Pancreas (tissue), 10 donors: ENCODE data around the gene PDGFRB. TPM values are rescaled to one million over a fixed set of nuclear protein-coding genes. Genes with fewer than 3 reads are reported as not detected.

ENCODE experiments used
- ATAC-seq, 4 donors: fragments of 200-7000 bp; cut with Tn5 transposase; one replicate each; pipeline versions ENCODE4 v1.8.0 to v1.9.1; 2020; ENCODE audit warnings: mild to moderate bottlenecking in 4 of 4, moderate library complexity in 4 of 4
- DNase-seq, 6 donors: peaks; one replicate each; pipeline ENCODE4 v3.0.0-alpha.2; 2020
- FAIRE-seq: peaks from 2 replicates; lab custom pipeline; 2012; peaks lifted over from hg19 to GRCh38; lab: Jason Lieb, UNC
- H3K27ac ChIP-seq, 4 donors: fragments of 200-600 bp; sonication (generic); 1 replicate in 3 of 4; 2 replicates in 1 of 4; pipeline versions ENCODE4 v1.5.0 to v1.8.0; 2020
- H3K27me3 ChIP-seq, 4 donors: fragments of 200-600 bp; one replicate each; pipeline ENCODE4 v1.8.0; 2021
- H3K36me3 ChIP-seq, 3 donors: fragments of 200-600 bp; sonication (generic) in 1 of 3; one replicate each; pipeline versions ENCODE4 v1.5.0 to v1.8.0; 2020 to 2021
- H3K4me1 ChIP-seq, 3 donors: fragments of 200-600 bp; one replicate each; pipeline ENCODE4 v1.8.0; 2021
- H3K4me3 ChIP-seq, 4 donors: fragments of 200-600 bp; sonication (generic) in 2 of 4; one replicate each; pipeline versions ENCODE4 v1.5.0 to v1.8.0; 2020 to 2021
- H3K9me3 ChIP-seq, 4 donors: fragments of 200-600 bp; one replicate each; pipeline ENCODE4 v1.8.0; 2021
- WGBS, 2 donors: extraction: QIAGEN DNeasy Blood & Tissue Kit; methylation state at CpG; one replicate each; pipeline ENCODE4 v1.1.7; 2013; 5-methylcytosine and 5-hydroxymethylcytosine counted together
- intact Hi-C, 3 donors: fragments of 100-400 bp; cut with DNase I; formaldehyde crosslinking; loops; one replicate each; pipeline versions ENCODE4 v1.11.1 to v1.14.2; 2022
- polyA plus RNA-seq, 2 donors: library from polyadenylated mRNA; stranded (reverse); fragments of 200-250 nt; gene quantifications; one replicate each; pipeline ENCODE4 v1.2.3, GENCODE V29; 2013
- total RNA-seq, 6 donors: library from RNA; stranded (reverse); fragmentation: NEBNext Ultra II Directional in 4 of 6; extraction: Animal tissue kit (Norgen Biotek cat#: 25700) in 4 of 6; gene quantifications; one replicate each; pipeline versions ENCODE4 v1.2.1 to v1.2.4, GENCODE V29; 2021 to 2023
- TF ChIP-seq, protein P1 (sequence below), 4 donors: fragments of 200-600 bp; sonication (generic) in 3 of 4; IDR thresholded peaks; one replicate each; pipeline versions ENCODE4 v1.5.0 to v1.8.0; 2021; ENCODE audit warnings: antibody characterized with exemption in 4 of 4
- donor health status: healthy with polysubstance abuse.
- donor health status: DM: no; HTN: no; CAD: no; lungs with moderate emphysema.
- donor health status: DM: no; HTN: no; CAD: no.
- donor health status: control.
- donor health status: control.
- donor health status: Bipolar disorder and iron deficiency.
- donor health status: DM: yes; HTN: yes; CAD: no.
- donor health status: DM: no; HTN: no; CAD: no.
- donor health status: DM: no; HTN: no; CAD: no.
- donor health status: DM: yes; HTN: yes; CAD: no.

Gene PDGFRB
- total and polyA plus RNA-seq, 8 donors, result 7.2 to 48.6 (median 14.5) TPM

DNA sequence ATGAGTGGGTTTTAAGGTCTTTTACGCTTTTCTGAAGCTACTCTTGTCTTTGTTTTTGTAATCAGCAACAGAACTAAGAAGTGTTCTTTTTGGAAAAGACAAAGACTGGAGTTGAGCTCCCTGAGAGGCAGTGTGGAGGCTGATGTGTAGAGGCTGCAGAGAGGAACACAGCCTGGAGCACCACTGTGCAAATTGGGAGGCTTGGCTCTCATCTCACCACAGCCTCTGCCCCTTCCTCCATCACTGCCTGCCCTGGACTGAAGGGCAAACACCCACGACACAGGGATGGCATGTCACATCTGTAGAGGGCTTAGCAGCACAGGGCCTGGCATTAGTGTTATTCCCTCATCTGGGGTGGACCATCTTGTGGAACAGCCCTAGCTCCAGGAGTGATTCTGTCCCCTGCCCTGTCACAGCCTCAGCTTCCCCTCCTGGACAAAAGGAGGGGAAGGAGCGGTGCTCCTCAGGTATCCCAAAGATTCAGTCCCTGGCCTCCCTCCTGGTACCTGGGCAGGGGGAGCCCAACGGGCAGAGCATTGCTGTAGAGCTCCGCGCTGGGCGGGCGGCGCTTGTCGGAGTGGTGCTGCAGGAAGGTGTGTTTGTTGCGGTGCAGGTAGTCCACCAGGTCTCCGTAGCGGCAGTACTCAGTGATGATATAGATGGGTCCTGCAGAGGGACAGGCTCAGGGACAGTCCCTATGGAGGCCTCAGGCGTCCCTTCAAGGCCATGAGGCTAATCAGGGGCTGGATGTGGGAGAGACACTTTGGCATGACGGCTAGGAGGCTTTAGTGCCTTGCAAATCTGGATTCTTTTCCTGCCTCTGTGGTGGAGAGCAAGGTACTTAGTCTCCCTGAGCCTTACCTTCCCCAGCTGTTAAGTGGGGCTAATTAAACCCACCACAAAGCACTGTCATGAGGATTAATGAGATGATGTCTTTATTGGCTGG is 32.8 kb downstream of the PDGFRB start:
- Histone ChIP-seq H3K27ac (no peak overlapping the region), H3K27me3 (no peaks in the 10 kb centered on the region), H3K4me3 (no peak overlapping the region), H3K36me3 (no peaks in the 10 kb centered on the region), H3K4me1 (no peaks in the 10 kb centered on the region), H3K9me3 (no peaks in the 10 kb centered on the region)
- 86% methylated on average over 15 of the region's 15 CpGs for WGBS, 2 donors
- DNase-seq (peak in 1 of 6 donors; percentile 35), FAIRE-seq (no peak), ATAC-seq (no peak)
- TF ChIP-seq, protein P1, sequence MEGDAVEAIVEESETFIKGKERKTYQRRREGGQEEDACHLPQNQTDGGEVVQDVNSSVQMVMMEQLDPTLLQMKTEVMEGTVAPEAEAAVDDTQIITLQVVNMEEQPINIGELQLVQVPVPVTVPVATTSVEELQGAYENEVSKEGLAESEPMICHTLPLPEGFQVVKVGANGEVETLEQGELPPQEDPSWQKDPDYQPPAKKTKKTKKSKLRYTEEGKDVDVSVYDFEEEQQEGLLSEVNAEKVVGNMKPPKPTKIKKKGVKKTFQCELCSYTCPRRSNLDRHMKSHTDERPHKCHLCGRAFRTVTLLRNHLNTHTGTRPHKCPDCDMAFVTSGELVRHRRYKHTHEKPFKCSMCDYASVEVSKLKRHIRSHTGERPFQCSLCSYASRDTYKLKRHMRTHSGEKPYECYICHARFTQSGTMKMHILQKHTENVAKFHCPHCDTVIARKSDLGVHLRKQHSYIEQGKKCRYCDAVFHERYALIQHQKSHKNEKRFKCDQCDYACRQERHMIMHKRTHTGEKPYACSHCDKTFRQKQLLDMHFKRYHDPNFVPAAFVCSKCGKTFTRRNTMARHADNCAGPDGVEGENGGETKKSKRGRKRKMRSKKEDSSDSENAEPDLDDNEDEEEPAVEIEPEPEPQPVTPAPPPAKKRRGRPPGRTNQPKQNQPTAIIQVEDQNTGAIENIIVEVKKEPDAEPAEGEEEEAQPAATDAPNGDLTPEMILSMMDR (IDR thresholded peaks at IDR 0.05), result no peak
- intact Hi-C loops, result loop anchor here in 1 of 3 donors (10.0 kb wide), 1 partner anchor 222 kb away; no protein-coding TSS in a partner anchor

DNA sequence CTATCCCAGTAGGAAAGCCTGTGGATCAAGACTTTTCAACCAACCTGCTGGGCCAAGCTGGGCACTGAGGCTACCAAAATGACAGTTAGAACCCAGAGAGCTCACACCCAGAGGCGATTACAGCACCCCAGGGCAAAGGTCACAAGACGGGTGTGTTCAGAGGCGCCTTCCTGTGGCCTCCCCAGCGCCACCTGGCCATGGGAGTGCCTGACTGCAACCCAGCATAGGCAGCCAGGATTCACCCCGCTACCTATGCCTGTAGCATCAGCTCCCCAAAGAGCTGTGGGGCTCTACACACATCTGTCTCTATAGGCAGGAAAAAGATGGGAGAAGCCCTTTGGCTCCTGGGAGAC is 33.5 kb downstream of the PDGFRB start:
- TF ChIP-seq, protein P1 (IDR thresholded peaks at IDR 0.05), result no peak
- intact Hi-C loops, result loop anchor here in 1 of 3 donors (10.0 kb wide), 1 partner anchor 223 kb away; no protein-coding TSS in a partner anchor
- WGBS, 2 donors, result 47 to 52% methylated on average over 5 of the region's 5 CpGs
- Histone ChIP-seq H3K36me3 (no peaks in the 10 kb centered on the region), H3K27ac (no peak overlapping the region), H3K4me1 (no peaks in the 10 kb centered on the region), H3K9me3 (no peaks in the 10 kb centered on the region), H3K27me3 (no peaks in the 10 kb centered on the region), H3K4me3 (no peak overlapping the region)
- ATAC-seq (peak in 2 of 4 donors; percentile 33 to 46), FAIRE-seq (no peak), DNase-seq (peak in 1 of 6 donors; percentile 43)

DNA sequence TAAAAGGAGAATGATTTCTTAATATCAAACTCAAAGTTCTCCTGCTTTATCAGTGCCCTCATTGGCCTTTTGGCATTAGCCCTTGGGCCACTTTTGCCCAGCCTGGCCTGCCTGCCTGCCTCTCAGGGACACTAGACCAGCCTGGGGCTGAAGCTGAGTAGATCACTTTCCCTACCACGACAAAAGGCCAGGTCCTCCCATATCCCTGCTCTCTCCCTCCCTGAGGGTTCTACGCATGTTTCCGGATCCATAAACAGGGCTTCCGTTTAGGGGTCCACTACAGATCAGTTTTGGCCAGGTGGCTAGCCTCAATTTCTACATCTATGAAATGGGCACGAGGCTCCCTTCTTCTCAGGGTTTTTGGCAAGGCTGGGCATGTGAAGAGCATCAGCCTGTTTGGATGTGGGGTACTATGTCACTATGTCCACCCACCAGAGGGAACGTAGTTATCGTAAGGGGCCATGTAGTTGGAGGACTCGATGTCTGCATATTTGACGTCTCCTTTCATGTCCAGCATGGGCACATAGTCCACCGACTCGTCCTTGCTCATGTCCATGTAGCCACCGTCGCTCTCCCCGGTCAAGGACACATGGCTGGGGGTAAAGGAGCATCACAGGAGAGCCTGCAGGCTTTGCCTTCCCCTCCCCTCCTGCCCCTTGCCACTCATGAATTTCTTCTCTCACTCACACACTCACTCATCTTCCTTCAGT is 34.0 kb downstream of the PDGFRB start:
- peak in 1 of 6 donors; percentile 26 for DNase-seq
- H3K4me1 ChIP-seq, result no peaks in the 10 kb centered on the region
- WGBS, 2 donors, result 89 to 93% methylated on average over 14 of the region's 14 CpGs
- H3K9me3 ChIP-seq, result no peaks in the 10 kb centered on the region
- FAIRE-seq, result no peak
- TF ChIP-seq, protein P1 (IDR thresholded peaks at IDR 0.05), result no peak
- no peak overlapping the region for H3K4me3 ChIP-seq
- no peaks in the 10 kb centered on the region for H3K36me3 ChIP-seq
- ATAC-seq, result no peak
- H3K27ac ChIP-seq, result no peak overlapping the region
- intact Hi-C loops, result loop anchor here in 1 of 3 donors (10.0 kb wide), 1 partner anchor 223 kb away; no protein-coding TSS in a partner anchor
- H3K27me3 ChIP-seq, result no peaks in the 10 kb centered on the region

DNA sequence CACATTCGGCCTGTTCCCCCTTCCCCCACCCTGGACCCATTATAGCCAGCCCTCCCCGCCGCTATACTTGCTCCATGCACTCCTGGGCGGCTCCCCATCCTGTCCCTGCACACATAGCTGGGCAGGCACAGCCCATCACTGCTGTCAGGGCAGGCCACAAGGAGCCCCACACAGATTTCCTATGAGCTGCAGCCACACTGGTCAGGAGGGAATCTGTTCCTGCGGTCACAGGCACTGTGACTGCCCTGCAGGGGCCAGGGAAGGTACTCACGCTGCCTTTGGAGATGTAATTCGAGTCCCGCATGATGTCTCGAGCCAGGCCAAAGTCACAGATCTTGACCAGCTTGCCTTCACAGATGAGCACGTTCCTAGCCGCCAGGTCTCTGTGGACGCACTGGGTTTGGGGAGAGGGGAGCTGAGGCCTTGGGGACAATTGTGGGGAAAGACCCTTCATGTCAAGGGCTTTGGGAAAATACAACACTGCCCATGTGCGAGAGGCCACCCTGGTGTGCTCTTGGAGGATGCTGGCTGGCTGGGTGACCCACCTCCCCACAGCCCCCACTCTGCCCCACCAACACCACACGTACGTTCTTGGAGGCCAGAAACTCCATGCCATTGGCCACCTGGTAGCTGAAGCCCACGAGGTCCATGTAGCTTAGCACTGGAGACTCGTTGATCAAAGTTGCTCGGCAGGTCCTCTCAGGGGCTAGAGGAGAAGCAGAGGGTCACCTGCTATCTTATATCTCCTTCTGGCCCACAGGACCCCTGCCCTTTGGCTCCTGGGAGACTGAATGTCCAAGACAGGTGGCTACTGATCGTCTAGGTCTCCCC is 34.8 kb downstream of the PDGFRB start:
- Histone ChIP-seq H3K4me3 (no peak overlapping the region), H3K36me3 (no peaks in the 10 kb centered on the region), H3K27me3 (no peaks in the 10 kb centered on the region), H3K27ac (no peak overlapping the region), H3K9me3 (no peaks in the 10 kb centered on the region), H3K4me1 (no peaks in the 10 kb centered on the region)
- 71 to 81% methylated on average over 19 of the region's 19 CpGs for WGBS, 2 donors
- DNase-seq (peak in 1 of 6 donors; percentile 41), FAIRE-seq (no peak), ATAC-seq (no peak)
- TF ChIP-seq, protein P1 (IDR thresholded peaks at IDR 0.05), result no peak
- intact Hi-C loops, result loop anchor here in 1 of 3 donors (10.0 kb wide), 1 partner anchor 224 kb away; no protein-coding TSS in a partner anchor
